Measurements from ENCODE around the gene MUC5AC.

GRCh38 chr11:1203505-1204271 lies 45.9 kb downstream of the MUC5AC start:
- TF ChIP-seq BHLHE40 (IDR thresholded peaks at IDR 0.05; ENCODE audit: borderline replicate concordance), result no peak
- no peak for TF ChIP-seq TARDBP (IDR thresholded peaks at IDR 0.05)
- no peak for TF ChIP-seq SP1 (IDR thresholded peaks at IDR 0.05)
- TF ChIP-seq LEF1 (IDR thresholded peaks at IDR 0.05; ENCODE audit: borderline replicate concordance), result no peak
- TF ChIP-seq ZNF384 (IDR thresholded peaks at IDR 0.05), result no peak
- no peak for TF ChIP-seq NFRKB (IDR thresholded peaks at IDR 0.05)
- no peak for TF ChIP-seq FOXM1 (IDR thresholded peaks at IDR 0.05; ENCODE audit: borderline replicate concordance)
- no peak for TF ChIP-seq ARNT (IDR thresholded peaks at IDR 0.05)
- no peak for TF ChIP-seq FOXA1 (IDR thresholded peaks at IDR 0.05)

Measured in HEK293T (cell line).